Stimulated activated CD8-positive, alpha-beta memory T cell treated with anti-CD3 and anti-CD28 coated beads, Interleukin-2, amount 100 ng/mL, for 1 hour (primary cell): ENCODE data around the gene CNOT1.

Experiments
- DNase-seq, 2 donors: peaks; one replicate each; pipeline ENCODE4 v3.0.0-alpha.2; 2020; ENCODE audit warnings: low read depth in 2 of 2

The CNOT1 gene

DNA sequence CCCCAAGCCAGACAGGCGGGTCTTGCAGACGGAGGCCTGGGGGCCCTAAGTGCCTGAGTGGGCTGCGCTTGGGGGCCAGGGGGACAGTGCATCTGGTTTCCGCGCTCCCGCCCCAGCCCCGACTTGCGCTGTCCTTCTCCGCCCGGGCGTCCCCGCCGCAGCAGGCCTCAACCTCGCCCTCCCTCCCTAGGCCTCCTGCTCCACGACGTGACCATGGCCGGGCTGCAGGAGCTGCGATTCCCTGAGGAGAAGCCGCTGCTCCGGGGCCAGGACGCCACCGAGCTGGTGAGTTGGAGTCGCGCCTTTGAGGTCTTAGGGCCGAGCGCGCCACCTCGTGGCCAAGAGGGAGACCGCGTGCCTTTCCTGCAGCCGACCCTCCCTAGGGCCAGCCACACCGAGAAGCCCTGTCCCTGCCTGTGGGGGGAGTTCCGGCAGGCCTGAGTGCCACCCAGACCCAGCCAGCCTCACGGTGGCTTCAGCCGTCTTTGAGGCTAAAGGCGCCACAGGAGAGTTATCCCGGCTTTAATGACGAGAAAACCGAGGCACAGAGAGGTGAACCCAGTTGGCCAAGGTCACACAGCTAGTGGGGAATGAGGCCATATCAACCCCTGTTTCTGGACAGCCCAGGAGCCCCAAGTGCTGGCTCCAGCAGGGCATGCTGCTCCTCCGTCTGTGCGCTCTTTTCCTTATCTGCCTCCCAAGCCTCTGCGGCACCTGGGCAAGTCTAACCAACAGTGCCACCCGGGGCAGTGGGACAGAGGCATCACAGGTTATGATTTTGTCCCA, 141.9 kb downstream of the CNOT1 start:
- peak; percentile 39 to 52 for DNase-seq

- DNase-seq, result no peak
These were observed 144.3 kb downstream of the CNOT1 start for GRCh38 chr16:58485184-58485887.

DNA sequence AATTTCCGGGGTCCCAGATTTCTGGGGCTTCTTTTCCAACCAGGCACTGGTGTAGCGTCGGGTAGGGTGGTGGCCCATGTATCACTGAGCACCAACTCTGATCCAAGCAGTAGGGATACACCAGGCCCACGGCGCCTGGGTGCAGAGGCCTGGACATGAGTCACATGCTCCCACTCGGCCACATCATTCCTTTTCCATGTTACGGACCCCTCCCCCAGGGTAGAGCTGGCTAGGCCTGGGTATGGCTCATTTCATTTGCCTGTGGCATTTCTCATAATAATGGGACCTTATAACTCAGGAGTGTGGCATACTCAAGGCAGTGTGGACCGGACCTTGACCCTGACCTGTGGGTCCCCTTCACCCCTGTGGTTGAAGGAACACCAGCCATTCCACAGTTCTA, 147.7 kb downstream of the CNOT1 start:
- no peak for DNase-seq

DNA sequence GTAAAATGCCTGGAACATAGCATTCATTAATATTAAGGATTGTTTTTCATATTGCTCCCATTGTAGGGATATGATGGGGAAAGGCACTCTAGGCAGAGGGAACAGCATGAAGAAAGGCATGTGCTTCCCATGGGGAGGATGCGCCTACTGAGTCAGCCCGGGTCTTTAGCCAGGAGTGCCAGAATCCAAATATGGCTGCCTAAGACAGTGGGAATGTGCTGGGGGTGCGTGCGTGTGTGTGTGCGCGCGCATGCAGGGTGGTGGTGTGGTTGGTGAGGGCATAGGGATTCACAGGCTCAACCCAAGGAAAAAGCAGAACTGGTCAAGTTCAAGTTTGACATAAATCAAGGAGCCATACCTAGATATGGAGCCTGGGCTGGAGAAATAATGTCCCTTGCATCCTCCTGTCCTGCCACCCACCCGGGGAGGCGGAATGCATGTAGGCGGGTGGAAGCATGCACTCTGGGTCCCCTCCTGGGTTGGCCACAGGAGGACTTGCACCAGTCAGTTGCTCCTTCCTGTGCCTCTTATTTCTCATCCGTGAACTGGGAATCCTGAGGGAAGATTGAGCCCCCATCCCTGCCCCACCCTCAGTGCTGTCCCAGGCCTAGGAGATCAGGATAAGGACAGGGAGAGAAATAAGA, 148.3 kb downstream of the CNOT1 start:
- DNase-seq, result no peak

- no peak for DNase-seq
These were observed 151.2 kb downstream of the CNOT1 start for GRCh38 chr16:58478427-58478826.

DNA sequence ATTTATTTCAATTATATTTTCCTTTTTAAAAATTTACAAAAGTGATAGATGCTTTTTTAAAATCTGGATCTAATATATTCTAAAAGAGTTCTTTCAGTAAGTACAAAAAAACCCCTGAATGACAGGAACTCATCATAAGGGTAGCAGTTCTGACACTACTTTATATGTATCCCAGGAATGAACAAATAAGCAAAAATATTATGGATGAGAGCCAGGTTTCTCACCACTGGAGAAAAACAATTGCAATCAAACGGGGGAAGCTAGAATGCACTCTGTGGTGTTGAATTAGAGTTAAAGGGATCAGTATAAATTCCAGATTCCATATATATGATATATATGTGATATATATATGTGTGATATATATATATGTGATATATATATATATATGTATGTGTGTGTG, 152.8 kb downstream of the CNOT1 start:
- DNase-seq, result no peak

GRCh38 chr16:58475091-58475619, 154.5 kb downstream of the CNOT1 start:
- DNase-seq, result no peak

DNA sequence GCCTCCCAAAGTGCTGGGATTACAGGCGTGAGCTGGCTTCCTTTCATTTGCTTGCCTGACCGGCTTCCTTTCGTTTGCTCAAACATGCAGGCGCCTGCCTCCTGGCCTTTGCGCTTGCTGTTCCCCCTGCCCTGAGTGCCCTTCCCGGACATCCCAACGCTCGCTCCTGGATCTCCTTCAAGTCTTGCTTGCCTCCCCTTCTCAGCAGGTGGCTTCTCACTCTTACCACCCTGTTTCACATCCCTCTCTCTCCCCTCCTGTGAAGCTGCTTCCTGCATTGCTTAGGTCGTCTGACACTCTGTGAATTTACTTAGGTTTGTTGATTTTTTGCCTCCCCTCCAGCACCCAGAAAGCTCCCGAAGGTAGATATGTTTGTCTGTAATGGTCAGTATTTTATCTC, 155.3 kb downstream of the CNOT1 start:
- DNase-seq, result no peak

- no peak for DNase-seq
These were observed 156.8 kb downstream of the CNOT1 start for GRCh38 chr16:58472827-58473226.

- DNase-seq, result no peak
These were observed 157.4 kb downstream of the CNOT1 start for GRCh38 chr16:58472266-58472665.

GRCh38 chr16:58471209-58471975, 158.2 kb downstream of the CNOT1 start:
- DNase-seq, result no peak
